DMS79 treated with DMSO at 0.1 percent for 48 hours (cell line): ENCODE measurements around the gene NEK4.

Experiments used
- DNase-seq: peaks from one replicate; lab custom pipeline; 2025; lab: John Stamatoyannopoulos, UW

The NEK4 gene

DNA sequence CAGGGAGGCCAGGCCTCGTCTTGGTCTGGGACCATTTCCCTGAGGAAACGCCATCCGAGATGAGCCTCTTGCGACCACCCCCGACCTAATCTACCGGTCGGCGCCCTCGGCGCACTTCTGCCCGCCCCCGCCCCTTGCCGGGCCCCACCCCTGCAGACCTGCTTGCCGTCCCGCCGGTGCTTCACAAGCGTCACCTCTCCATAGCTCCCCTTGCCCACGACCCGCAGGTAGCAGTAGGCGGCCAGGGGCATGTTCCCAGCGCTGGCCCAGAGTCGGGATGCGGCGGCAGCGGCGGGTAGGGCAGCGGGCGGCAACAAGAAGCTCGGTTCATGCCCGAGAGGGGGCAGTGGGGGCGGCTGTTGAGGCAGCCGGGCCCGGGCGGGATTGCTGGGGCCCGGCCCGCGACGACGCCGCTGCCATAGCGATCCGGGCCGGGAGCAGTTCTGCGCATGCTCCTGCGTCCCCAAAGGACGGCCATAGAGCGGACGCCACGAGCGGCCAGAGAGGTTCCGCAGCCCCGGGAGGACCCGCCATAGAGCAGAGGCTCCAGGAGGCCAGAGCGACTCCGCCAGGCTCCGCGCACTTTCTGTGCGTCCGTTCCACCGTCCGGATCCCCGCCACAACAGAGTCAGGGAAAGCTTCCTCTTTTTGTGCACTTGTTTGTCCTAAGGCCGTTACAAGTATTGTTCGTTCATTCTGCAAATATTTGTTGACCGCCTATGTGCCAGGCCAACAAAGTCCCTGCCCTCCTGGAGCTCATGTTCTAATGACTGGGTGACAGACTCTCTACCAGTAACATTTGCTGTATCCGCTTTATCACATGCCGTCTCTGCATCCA is at the start of gene NEK4:
TSS of gene NEK4 (minus strand) at position 445 of the 838 bp plus-strand sequence. CDS start at position 251, 194 bp downstream.
- DNase-seq, result peak; percentile 58

GRCh38 chr3:52819936-52820335 is 49.2 kb upstream of the NEK4 start:
- DNase-seq, result no peak

GRCh38 chr3:52817860-52818259 is 47.1 kb upstream of the NEK4 start:
- DNase-seq, result no peak

DNA sequence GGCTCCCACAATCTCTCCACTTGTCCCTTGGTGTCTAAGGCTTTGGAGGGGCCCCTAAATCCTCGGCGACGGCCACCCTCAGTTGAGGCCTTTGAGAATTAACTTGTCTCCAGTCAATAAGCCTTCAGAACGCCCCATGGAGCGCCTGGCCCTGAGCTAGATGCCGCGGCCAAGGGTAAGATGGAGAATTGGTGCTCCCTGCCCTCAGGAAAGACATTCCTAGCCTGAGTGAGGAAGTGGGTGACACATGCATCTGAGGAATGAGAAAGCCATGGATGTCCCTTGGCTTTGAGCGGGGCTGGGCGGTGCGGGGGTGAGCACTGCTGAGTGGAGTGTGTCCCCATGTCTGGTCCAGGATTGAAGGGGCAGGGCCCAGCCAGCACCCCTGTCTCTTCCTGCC is 46.5 kb upstream of the NEK4 start:
- DNase-seq, result no peak

- no peak for DNase-seq
Measured at GRCh38 chr3:52816654-52817053, 45.9 kb upstream of the NEK4 start.

- DNase-seq, result no peak
Measured at GRCh38 chr3:52816199-52816598, 45.5 kb upstream of the NEK4 start.

- DNase-seq, result no peak
Measured at GRCh38 chr3:52813810-52814209, 43.1 kb upstream of the NEK4 start.

DNA sequence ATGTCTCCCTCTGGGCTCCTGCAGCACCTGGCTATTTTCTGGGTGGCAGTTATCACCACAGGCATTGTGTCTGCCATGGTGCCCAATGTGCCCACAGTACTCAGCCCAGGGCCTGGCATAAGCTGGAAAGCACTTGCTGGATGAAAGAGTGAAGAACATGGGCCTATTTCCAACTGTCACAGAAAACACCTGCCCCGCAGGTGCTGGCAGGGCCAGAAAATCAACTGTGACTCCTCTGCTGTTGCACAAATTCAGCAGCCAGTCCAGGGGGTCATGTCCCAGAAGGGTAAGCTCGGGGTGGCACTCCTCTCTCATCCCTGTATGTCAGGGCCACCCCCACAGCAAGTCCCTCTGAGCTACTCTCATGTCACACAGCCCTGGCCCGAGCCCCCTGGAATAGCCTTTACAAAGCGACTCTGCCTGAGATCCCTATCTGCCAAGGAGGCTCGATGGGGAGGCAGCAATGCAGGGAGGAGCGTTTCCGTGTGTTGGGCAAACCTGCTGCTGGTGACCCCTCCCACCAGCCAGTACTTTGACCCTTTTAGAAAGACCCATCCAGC is 40.8 kb upstream of the NEK4 start:
- DNase-seq, result no peak

- DNase-seq, result no peak
Measured at GRCh38 chr3:52810923-52811322, 40.2 kb upstream of the NEK4 start.

GRCh38 chr3:52809662-52810377 is 39.1 kb upstream of the NEK4 start:
- DNase-seq, result no peak

- DNase-seq, result no peak
Measured at GRCh38 chr3:52809149-52809548, 38.4 kb upstream of the NEK4 start.

- no peak for DNase-seq
Measured at GRCh38 chr3:52805270-52806039, 34.7 kb upstream of the NEK4 start.

- no peak for DNase-seq
Measured at GRCh38 chr3:52801839-52802238, 31.1 kb upstream of the NEK4 start.

- DNase-seq, result no peak
Measured at GRCh38 chr3:52800079-52800478, 29.3 kb upstream of the NEK4 start.

- no peak for DNase-seq
Measured at GRCh38 chr3:52798978-52799476, 28.3 kb upstream of the NEK4 start.

DNA sequence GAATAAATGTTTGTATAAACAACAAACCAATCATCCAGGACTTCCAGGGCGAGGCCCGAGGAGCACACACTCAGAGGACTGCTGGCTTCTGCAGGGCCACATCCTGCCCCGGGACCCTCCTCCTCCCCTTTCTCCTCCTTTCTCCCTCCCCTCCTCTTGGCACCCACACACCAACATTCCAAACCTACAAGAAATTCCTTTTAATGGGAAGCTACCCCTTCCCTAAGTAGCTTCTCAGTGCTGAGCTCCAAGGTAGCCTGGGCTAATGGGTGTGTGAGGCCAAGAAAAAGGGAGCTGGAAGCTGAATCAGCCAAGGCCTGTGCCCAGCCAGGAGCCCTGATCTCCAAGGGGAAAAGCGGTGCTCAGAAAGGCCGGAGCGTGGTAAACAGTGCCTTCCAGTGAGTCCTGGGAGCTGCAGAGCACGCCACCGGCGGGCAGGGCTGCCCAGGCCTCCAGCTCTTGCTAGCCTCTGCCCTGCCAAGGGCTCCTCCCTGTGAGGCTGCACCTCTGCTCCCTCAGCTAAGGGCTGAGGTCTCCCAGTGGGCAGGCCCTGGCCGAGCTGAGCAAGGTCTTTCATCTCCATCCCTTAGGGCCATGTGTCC is 27.7 kb upstream of the NEK4 start:
- no peak for DNase-seq

- no peak for DNase-seq
Measured at GRCh38 chr3:52796411-52796810, 25.7 kb upstream of the NEK4 start.

DNA sequence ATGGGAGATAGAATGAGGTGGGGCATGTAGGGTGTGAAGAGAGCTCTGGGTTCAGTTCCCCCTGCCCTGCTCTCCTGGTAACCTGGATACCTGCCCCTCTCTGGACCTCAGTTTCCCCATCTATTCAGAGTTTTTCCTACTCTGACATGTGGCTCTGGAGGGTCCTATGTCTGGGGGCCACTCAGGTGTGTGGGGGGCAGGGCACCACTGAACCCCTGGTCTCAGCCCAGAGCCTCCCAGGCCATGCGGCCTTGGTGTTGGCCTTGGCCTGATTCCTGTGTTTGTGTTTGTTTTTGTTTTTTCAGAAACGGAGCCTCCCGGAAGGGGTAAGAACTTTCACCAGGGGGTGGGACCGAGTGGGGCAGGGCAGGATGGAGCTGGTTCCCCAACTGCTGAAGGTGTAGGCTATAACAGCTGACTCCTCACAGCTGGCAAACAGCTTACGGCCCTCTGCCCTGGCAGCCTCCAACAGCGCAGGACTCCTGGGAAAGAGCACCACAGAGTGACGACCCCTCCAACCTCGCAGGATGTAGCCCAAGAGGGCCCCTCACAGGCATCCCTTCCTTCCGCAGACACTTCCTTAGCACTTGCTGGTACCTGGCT is 24.7 kb upstream of the NEK4 start:
- no peak for DNase-seq

DNA sequence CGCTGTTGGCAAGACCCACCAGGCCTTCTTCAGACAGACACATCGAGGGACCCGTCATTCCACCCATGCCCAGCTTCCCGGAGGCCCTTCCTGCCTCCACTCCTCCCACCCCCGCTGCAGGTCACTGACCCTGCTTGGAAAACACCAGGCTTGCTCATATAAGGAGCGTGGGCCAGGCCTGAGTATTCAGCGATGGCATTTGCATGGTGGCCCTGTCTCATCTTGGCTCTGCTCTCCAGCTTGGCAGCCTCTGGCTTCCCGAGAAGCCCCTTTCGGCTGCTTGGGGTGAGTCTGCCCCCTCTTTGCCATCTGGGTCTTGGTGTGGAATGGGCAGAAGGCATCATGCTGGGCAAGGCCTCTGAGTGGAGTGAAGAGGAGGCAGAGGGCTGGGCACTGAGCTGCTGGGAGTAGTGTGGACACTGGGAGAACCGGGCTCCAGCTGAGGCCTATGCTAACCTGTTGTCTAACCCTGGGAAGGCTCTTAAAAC is 23.9 kb upstream of the NEK4 start, which contains the start of gene ITIH3:
TSS of gene ITIH3 (plus strand) at position 185 of the 488 bp plus-strand sequence. CDS start at position 193, 8 bp downstream.
- no peak for DNase-seq

GRCh38 chr3:52793702-52794611 is 23.2 kb upstream of the NEK4 start:
- no peak for DNase-seq
